Epithelial cell of proximal tubule (primary cell): Measurements from ENCODE around the gene GSS. TPM values are rescaled to one million over a fixed set of nuclear protein-coding genes. Genes with fewer than 3 reads are reported as not detected.

Experiments
- DNase-seq: peaks from one replicate; pipeline ENCODE4 v3.0.0-alpha.2; 2011; ENCODE audit warnings: low read depth
- H3K4me3 ChIP-seq: 2 replicates; pipeline ENCODE4 v1.5.1; 2011; ENCODE audit warnings: low read depth, mild to moderate bottlenecking, low read length
- total RNA-seq: library from RNA; depleted of rRNA; stranded (reverse); fragments of >200 nt; gene quantifications from 2 replicates; pipeline ENCODE4 v1.2.3, GENCODE V29; 2015
- TF ChIP-seq, protein P1 (sequence below): conservative IDR thresholded peaks from 2 replicates; pipeline ENCODE4 v1.5.1; 2012; ENCODE audit warnings: low read depth, mild to moderate bottlenecking, low read length

Gene GSS
- total RNA-seq, 1 donor from 2014 or later, result 76.2 TPM

DNA sequence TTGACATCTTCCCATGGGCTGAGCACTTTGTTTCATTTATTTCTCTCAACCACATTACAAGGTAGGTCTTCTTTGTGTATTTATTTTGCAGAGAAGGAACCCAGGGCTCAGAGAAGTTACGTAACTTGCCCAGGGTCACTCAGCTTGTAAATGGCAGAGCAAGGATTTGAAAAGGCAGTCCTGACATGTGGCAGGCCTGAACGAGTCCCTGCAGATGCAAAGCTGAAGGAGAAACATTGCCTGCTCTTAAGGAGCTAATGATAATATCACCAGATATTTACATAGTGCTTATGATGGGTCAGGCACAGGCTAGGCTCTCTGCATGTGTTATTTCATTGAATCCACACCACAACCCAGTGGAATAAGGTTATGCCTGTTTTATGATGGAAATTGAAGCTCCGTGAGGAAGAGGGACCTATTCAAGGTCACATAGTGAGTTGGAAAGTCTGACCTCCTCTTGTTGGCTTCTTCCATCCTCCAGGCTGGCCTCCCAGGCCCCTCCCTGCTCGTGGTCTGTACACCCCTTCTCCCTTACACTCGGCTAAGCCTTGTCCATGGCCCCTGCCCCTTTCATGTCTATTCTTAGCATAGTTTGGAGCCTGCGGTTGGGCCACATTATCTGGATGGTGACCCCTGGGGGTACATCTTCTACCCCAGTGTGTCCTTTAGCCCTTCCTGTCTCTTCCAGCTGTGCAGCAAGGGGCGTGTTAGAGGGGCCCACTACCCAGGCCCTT lies 12.6 kb upstream of the GSS start:
- H3K4me3 ChIP-seq, result no peak overlapping the region
- TF ChIP-seq, protein P1, sequence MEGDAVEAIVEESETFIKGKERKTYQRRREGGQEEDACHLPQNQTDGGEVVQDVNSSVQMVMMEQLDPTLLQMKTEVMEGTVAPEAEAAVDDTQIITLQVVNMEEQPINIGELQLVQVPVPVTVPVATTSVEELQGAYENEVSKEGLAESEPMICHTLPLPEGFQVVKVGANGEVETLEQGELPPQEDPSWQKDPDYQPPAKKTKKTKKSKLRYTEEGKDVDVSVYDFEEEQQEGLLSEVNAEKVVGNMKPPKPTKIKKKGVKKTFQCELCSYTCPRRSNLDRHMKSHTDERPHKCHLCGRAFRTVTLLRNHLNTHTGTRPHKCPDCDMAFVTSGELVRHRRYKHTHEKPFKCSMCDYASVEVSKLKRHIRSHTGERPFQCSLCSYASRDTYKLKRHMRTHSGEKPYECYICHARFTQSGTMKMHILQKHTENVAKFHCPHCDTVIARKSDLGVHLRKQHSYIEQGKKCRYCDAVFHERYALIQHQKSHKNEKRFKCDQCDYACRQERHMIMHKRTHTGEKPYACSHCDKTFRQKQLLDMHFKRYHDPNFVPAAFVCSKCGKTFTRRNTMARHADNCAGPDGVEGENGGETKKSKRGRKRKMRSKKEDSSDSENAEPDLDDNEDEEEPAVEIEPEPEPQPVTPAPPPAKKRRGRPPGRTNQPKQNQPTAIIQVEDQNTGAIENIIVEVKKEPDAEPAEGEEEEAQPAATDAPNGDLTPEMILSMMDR, result no peak
- DNase-seq, result no peak

DNA sequence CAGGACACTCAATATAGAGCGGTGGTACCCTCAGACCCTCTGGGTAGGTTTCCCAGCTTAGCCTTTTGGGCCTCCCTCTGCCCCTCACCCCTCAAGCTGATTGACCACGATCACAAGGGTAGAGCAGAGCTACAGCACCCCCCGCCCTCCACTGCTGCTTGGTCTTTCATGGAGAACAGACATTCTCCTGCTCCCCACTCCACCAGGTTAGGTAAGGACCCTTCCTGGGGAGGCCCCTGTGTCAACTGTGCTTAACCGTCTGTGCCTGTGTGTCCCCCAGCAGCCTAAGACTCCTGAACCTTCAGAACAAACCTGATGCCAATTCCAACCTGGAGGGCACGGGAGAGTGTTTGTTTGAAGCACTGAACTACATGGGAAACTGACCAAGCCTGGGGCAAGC lies 11.8 kb upstream of the GSS start:
- TF ChIP-seq, protein P1, result no peak
- DNase-seq, result no peak
- H3K4me3 ChIP-seq, result no peak overlapping the region

DNA sequence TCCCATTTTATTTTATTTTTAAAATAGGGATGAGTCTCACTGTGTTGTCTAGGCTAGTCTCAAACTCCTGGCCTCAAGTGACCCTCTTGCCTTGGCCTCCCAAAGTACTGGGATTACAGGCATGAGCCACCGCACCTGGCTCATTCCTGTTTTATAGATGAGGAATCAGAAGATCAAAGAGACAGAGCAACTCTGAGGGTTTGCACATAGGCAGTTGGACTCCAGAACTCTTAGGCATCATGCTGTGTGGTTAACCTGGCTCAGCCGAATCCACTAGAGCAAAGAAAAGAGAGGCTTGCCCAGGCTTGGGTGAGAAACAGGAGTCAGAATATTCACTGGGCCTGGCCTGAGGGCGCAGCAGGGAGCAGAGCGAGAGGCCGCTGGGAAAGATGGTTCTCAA lies 9.4 kb upstream of the GSS start:
- DNase-seq, result no peak
- TF ChIP-seq, protein P1, result no peak
- H3K4me3 ChIP-seq, result no peak overlapping the region

DNA sequence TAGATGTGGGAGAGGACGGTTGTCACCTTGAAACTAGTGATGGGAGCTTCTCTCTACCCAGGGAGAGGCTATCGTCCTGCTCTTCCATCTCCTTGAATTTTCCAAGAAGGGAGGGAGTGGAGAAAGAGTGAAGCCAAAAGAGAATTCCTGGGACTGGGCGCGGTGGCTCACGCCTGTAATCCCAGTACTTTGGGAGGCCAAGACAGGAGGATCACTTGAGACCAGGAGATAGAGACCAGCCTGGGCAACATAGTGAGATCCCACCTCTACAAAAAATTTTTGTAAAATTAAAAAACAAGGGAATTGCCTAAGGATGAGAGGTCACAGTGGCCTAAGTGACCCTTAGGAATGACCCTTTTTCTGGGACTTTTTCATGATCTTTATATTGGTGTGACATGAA lies 8.9 kb upstream of the GSS start:
- no peak for DNase-seq
- TF ChIP-seq, protein P1, result no peak
- H3K4me3 ChIP-seq, result no peak overlapping the region

DNA sequence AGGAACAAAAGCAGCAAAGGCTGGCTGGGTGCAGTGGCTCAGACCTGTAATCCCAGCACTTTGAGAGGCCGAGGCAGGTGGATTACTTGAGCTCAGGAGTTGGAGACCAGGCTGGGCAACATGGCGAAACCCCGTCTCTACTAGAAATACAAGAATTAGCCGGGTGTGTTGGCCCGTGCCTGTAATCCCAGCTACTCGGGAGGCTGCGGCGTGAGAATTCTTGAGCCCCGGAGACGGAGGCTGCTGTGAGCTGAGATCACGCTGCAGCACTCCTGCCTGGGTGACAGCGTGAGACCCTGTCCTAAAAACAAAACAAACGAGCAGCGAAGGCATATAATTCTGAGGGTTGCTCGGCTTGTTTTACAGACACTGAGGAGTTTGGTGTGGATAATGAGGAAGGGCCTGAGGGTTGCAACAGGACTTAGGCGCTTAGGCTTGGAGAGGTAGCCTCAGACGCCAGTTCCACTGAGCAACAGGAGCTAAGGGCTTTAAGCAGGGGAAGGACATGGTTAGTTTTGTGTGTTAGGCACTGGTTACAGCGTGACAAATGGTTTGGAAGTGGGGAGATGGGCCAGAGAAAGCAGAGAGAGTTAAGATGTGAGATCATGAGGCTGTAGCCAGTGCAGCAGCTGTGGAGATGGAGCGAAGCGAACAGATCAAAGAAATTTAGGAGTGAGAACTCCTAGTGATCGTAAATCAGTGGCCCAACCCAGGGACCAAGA lies 1.3 kb upstream of the GSS start:
- DNase-seq, result no peak
- TF ChIP-seq, protein P1, result no peak

DNA sequence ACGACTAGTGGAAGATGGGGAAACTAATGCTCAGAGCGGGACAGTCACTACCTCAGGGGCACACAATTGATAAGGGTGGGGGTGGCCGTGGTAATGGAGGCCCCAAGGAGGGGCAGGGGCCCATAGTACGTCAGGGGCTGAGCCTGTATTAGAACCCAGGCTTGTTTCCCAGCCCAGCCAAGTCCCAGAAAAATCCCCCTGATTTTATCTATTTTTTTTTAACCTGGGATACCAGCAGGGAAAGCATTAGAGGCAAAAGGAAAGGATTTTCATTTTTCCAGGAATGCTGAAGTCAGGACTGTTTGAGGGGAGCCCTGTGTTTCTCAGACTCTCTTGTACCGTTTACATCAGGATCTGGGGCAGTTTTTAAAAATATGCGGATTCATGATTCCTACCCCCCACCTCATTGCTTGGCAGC lies 444 bp upstream of the GSS start:
- H3K4me3 ChIP-seq, result peak overlapping the region; percentile 86
- TF ChIP-seq, protein P1, result no peak
- DNase-seq, result no peak

More for the DNA sequence above, 1.3 kb upstream of the GSS start:
- H3K4me3 ChIP-seq, result no peak overlapping the region
